Activated T-cell treated with anti-CD3 and anti-CD28 coated beads for 4 hours (primary cell): ENCODE measurements around the gene GRK3.
"Not testable (repeated sequence)": the region's sequence is repeated elsewhere in the genome, so short reads cannot be mapped to it uniquely, and the experiment has no call there.

Source experiments
- DNase-seq: peaks from one replicate; pipeline ENCODE4 v3.0.0-alpha.2; 2020

The GRK3 gene

GRCh38 chr22:25702571-25703167 lies 138.2 kb downstream of the GRK3 start:
- DNase-seq, result no peak

GRCh38 chr22:25704701-25705100 lies 140.2 kb downstream of the GRK3 start:
- no peak for DNase-seq

- no peak for DNase-seq
These were observed 141.7 kb downstream of the GRK3 start for GRCh38 chr22:25706197-25706596.

- DNase-seq, result not testable (repeated sequence)
These were observed 144.0 kb downstream of the GRK3 start for GRCh38 chr22:25708430-25708829.

- no peak for DNase-seq
These were observed 145.3 kb downstream of the GRK3 start for GRCh38 chr22:25709758-25710157.

GRCh38 chr22:25710501-25710900 lies 146.0 kb downstream of the GRK3 start:
- no peak for DNase-seq

- no peak for DNase-seq
These were observed 147.0 kb downstream of the GRK3 start for GRCh38 chr22:25711491-25711890.

- no peak for DNase-seq
These were observed 148.4 kb downstream of the GRK3 start for GRCh38 chr22:25712661-25713400.

- no peak for DNase-seq
These were observed 149.6 kb downstream of the GRK3 start for GRCh38 chr22:25714070-25714469.

GRCh38 chr22:25714739-25715138 lies 150.3 kb downstream of the GRK3 start:
- DNase-seq, result no peak

- DNase-seq, result no peak
These were observed 152.2 kb downstream of the GRK3 start for GRCh38 chr22:25716637-25717036.

- DNase-seq, result no peak
These were observed 153.8 kb downstream of the GRK3 start for GRCh38 chr22:25718135-25718840.

GRCh38 chr22:25722223-25722622 lies 157.7 kb downstream of the GRK3 start:
- DNase-seq, result no peak

- no peak for DNase-seq
These were observed 158.2 kb downstream of the GRK3 start for GRCh38 chr22:25722626-25723025.

- DNase-seq, result no peak
These were observed 161.8 kb downstream of the GRK3 start for GRCh38 chr22:25726241-25726640.

GRCh38 chr22:25728071-25728470 lies 163.6 kb downstream of the GRK3 start:
- DNase-seq, result no peak

GRCh38 chr22:25729016-25729995 lies 164.8 kb downstream of the GRK3 start:
- DNase-seq, result no peak

GRCh38 chr22:25735650-25736049 lies 171.2 kb downstream of the GRK3 start:
- DNase-seq, result no peak

GRCh38 chr22:25736378-25737011 lies 172.0 kb downstream of the GRK3 start:
- DNase-seq, result no peak

GRCh38 chr22:25739659-25740344 lies 175.3 kb downstream of the GRK3 start:
- no peak for DNase-seq
